ENCODE measurements around the gene USP17L25.
"Not testable (repeated sequence)": the region's sequence is repeated elsewhere in the genome, so short reads cannot be mapped to it uniquely, and the experiment has no call there.

Gene USP17L25

GRCh38 chr4:9329611-9330010, at the start of gene USP17L25:
Gene USP17L25 (plus strand): TSS chr4:9329911. CDS start chr4:9329911, 0 bp downstream.
- H3K36me3 ChIP-seq (ENCODE audit: control insufficient read depth in 2 of 2, insufficient read depth in 1 of 2, low read length in 2 of 2); H3K4me3 ChIP-seq (ENCODE audit: low read depth, low read length); H3K9me3 ChIP-seq (ENCODE audit: control insufficient read depth, insufficient read depth, low read depth, low read length); POLR2A ChIA-PET; CTCF ChIA-PET; H3K4me1 ChIP-seq (ENCODE audit: control insufficient read depth, insufficient read depth, low read length); H3K27ac ChIP-seq (ENCODE audit: extremely low read depth, low read depth, low read length): not testable (repeated sequence)

GRCh38 chr4:9324191-9324590, 5.5 kb upstream of the USP17L25 start:
- H3K4me3 ChIP-seq (ENCODE audit: low read depth, low read length); POLR2A ChIA-PET; H3K4me1 ChIP-seq (ENCODE audit: control insufficient read depth, insufficient read depth, low read length); H3K36me3 ChIP-seq (ENCODE audit: control insufficient read depth in 2 of 2, insufficient read depth in 1 of 2, low read length in 2 of 2); H3K9me3 ChIP-seq (ENCODE audit: control insufficient read depth, insufficient read depth, low read depth, low read length); H3K27ac ChIP-seq (ENCODE audit: extremely low read depth, low read depth, low read length); CTCF ChIA-PET: not testable (repeated sequence)

- CTCF ChIA-PET; H3K4me1 ChIP-seq (ENCODE audit: control insufficient read depth, insufficient read depth, low read length); POLR2A ChIA-PET; H3K27ac ChIP-seq (ENCODE audit: extremely low read depth, low read depth, low read length); H3K36me3 ChIP-seq (ENCODE audit: control insufficient read depth in 2 of 2, insufficient read depth in 1 of 2, low read length in 2 of 2); H3K9me3 ChIP-seq (ENCODE audit: control insufficient read depth, insufficient read depth, low read depth, low read length); H3K4me3 ChIP-seq (ENCODE audit: low read depth, low read length): not testable (repeated sequence)
Observed at GRCh38 chr4:9324865-9325264, 4.8 kb upstream of the USP17L25 start, which contains the start of gene USP17L24. Gene USP17L24 (plus strand): TSS chr4:9325165. CDS start chr4:9325165, 0 bp downstream.

GRCh38 chr4:9334358-9334757, 4.6 kb downstream of the USP17L25 start, which contains the start of gene USP17L26:
Gene USP17L26 (plus strand): TSS chr4:9334658. CDS start chr4:9334658, 0 bp downstream.
- CTCF ChIA-PET, result not testable (repeated sequence)

GRCh38 chr4:9339103-9339502, 9.4 kb downstream of the USP17L25 start, which contains the start of gene USP17L5:
Gene USP17L5 (plus strand): TSS chr4:9339403. CDS start chr4:9339403, 0 bp downstream.
- CTCF ChIA-PET; H3K9me3 ChIP-seq (ENCODE audit: control insufficient read depth, insufficient read depth, low read depth, low read length); H3K4me1 ChIP-seq (ENCODE audit: control insufficient read depth, insufficient read depth, low read length); POLR2A ChIA-PET; H3K36me3 ChIP-seq (ENCODE audit: control insufficient read depth in 2 of 2, insufficient read depth in 1 of 2, low read length in 2 of 2); H3K27ac ChIP-seq (ENCODE audit: extremely low read depth, low read depth, low read length); H3K4me3 ChIP-seq (ENCODE audit: low read depth, low read length): not testable (repeated sequence)

More at GRCh38 chr4:9334358-9334757, 4.6 kb downstream of the USP17L25 start, which contains the start of gene USP17L26:
- H3K4me1 ChIP-seq (ENCODE audit: control insufficient read depth, insufficient read depth, low read length); H3K9me3 ChIP-seq (ENCODE audit: control insufficient read depth, insufficient read depth, low read depth, low read length); H3K4me3 ChIP-seq (ENCODE audit: low read depth, low read length); H3K27ac ChIP-seq (ENCODE audit: extremely low read depth, low read depth, low read length); H3K36me3 ChIP-seq (ENCODE audit: control insufficient read depth in 2 of 2, insufficient read depth in 1 of 2, low read length in 2 of 2); POLR2A ChIA-PET: not testable (repeated sequence)

- H3K4me1 ChIP-seq (ENCODE audit: control insufficient read depth, insufficient read depth, low read length); H3K36me3 ChIP-seq (ENCODE audit: control insufficient read depth in 2 of 2, insufficient read depth in 1 of 2, low read length in 2 of 2); H3K9me3 ChIP-seq (ENCODE audit: control insufficient read depth, insufficient read depth, low read depth, low read length); H3K27ac ChIP-seq (ENCODE audit: extremely low read depth, low read depth, low read length); POLR2A ChIA-PET; H3K4me3 ChIP-seq (ENCODE audit: low read depth, low read length); CTCF ChIA-PET: not testable (repeated sequence)
Observed at GRCh38 chr4:9343848-9344247, 14.1 kb downstream of the USP17L25 start, which contains the start of gene USP17L27. Gene USP17L27 (plus strand): TSS chr4:9344148. CDS start chr4:9344148, 0 bp downstream.

GRCh38 chr4:9348593-9348992, 18.9 kb downstream of the USP17L25 start, which contains the start of gene USP17L28:
Gene USP17L28 (plus strand): TSS chr4:9348893. CDS start chr4:9348893, 0 bp downstream.
- POLR2A ChIA-PET; CTCF ChIA-PET; H3K4me3 ChIP-seq (ENCODE audit: low read depth, low read length); H3K4me1 ChIP-seq (ENCODE audit: control insufficient read depth, insufficient read depth, low read length); H3K27ac ChIP-seq (ENCODE audit: extremely low read depth, low read depth, low read length); H3K9me3 ChIP-seq (ENCODE audit: control insufficient read depth, insufficient read depth, low read depth, low read length); H3K36me3 ChIP-seq (ENCODE audit: control insufficient read depth in 2 of 2, insufficient read depth in 1 of 2, low read length in 2 of 2): not testable (repeated sequence)

GRCh38 chr4:9350866-9351265, 21.2 kb downstream of the USP17L25 start:
- POLR2A ChIA-PET; H3K9me3 ChIP-seq (ENCODE audit: control insufficient read depth, insufficient read depth, low read depth, low read length); H3K4me3 ChIP-seq (ENCODE audit: low read depth, low read length); H3K4me1 ChIP-seq (ENCODE audit: control insufficient read depth, insufficient read depth, low read length); H3K27ac ChIP-seq (ENCODE audit: extremely low read depth, low read depth, low read length); H3K36me3 ChIP-seq (ENCODE audit: control insufficient read depth in 2 of 2, insufficient read depth in 1 of 2, low read length in 2 of 2); CTCF ChIA-PET: not testable (repeated sequence)

GRCh38 chr4:9353338-9353737, 23.6 kb downstream of the USP17L25 start, which contains the start of gene USP17L29:
Gene USP17L29 (plus strand): TSS chr4:9353638. CDS start chr4:9353638, 0 bp downstream.
- POLR2A ChIA-PET; H3K36me3 ChIP-seq (ENCODE audit: control insufficient read depth in 2 of 2, insufficient read depth in 1 of 2, low read length in 2 of 2); H3K27ac ChIP-seq (ENCODE audit: extremely low read depth, low read depth, low read length); CTCF ChIA-PET; H3K4me3 ChIP-seq (ENCODE audit: low read depth, low read length); H3K9me3 ChIP-seq (ENCODE audit: control insufficient read depth, insufficient read depth, low read depth, low read length); H3K4me1 ChIP-seq (ENCODE audit: control insufficient read depth, insufficient read depth, low read length): not testable (repeated sequence)

- H3K27ac ChIP-seq (ENCODE audit: extremely low read depth, low read depth, low read length); H3K9me3 ChIP-seq (ENCODE audit: control insufficient read depth, insufficient read depth, low read depth, low read length); POLR2A ChIA-PET; H3K4me1 ChIP-seq (ENCODE audit: control insufficient read depth, insufficient read depth, low read length); H3K4me3 ChIP-seq (ENCODE audit: low read depth, low read length); H3K36me3 ChIP-seq (ENCODE audit: control insufficient read depth in 2 of 2, insufficient read depth in 1 of 2, low read length in 2 of 2); CTCF ChIA-PET: not testable (repeated sequence)
Observed at GRCh38 chr4:9362829-9363228, 33.1 kb downstream of the USP17L25 start, which contains the start of gene USP17L30. Gene USP17L30 (plus strand): TSS chr4:9363129. CDS start chr4:9363129, 0 bp downstream.

- H3K4me1 ChIP-seq (ENCODE audit: control insufficient read depth, insufficient read depth, low read length); H3K9me3 ChIP-seq (ENCODE audit: control insufficient read depth, insufficient read depth, low read depth, low read length); CTCF ChIA-PET; H3K4me3 ChIP-seq (ENCODE audit: low read depth, low read length); H3K27ac ChIP-seq (ENCODE audit: extremely low read depth, low read depth, low read length); H3K36me3 ChIP-seq (ENCODE audit: control insufficient read depth in 2 of 2, insufficient read depth in 1 of 2, low read length in 2 of 2); POLR2A ChIA-PET: not testable (repeated sequence)
Observed at GRCh38 chr4:9379881-9380280, 50.2 kb downstream of the USP17L25 start.
